Vagina (tissue), 2 donors: Measurements from ENCODE around the gene HECW1.

ENCODE experiments used
- POLR2A ChIP-seq, 2 donors: fragments of 450-650 bp; IDR thresholded peaks; one replicate each; pipeline ENCODE4 v1.6.1; 2017; ENCODE audit warnings: antibody characterized with exemption in 2 of 2, mild to moderate bottlenecking in 2 of 2, moderate library complexity in 2 of 2
- POLR2AphosphoS5 ChIP-seq, 2 donors: sonication (generic); formaldehyde crosslinking; IDR thresholded peaks; one replicate each; pipeline ENCODE4 v1.9.0; 2017; ENCODE audit warnings: antibody characterized with exemption in 2 of 2, mild to moderate bottlenecking in 2 of 2, low read depth in 1 of 2; ENCODE audit not compliant: insufficient read depth in 1 of 2
- TF ChIP-seq, protein P1 (sequence below), 3 experiments: fragments of 450-650 bp in 2 of 3; fragments of 200-600 bp in 1 of 3; sonication (generic) in 1 of 3; IDR thresholded peaks; one replicate each; pipeline ENCODE4 v1.5.1; 2017 to 2019; ENCODE audit warnings: antibody characterized with exemption in 3 of 3, mild to moderate bottlenecking in 2 of 3, moderate library complexity in 2 of 3

DNA sequence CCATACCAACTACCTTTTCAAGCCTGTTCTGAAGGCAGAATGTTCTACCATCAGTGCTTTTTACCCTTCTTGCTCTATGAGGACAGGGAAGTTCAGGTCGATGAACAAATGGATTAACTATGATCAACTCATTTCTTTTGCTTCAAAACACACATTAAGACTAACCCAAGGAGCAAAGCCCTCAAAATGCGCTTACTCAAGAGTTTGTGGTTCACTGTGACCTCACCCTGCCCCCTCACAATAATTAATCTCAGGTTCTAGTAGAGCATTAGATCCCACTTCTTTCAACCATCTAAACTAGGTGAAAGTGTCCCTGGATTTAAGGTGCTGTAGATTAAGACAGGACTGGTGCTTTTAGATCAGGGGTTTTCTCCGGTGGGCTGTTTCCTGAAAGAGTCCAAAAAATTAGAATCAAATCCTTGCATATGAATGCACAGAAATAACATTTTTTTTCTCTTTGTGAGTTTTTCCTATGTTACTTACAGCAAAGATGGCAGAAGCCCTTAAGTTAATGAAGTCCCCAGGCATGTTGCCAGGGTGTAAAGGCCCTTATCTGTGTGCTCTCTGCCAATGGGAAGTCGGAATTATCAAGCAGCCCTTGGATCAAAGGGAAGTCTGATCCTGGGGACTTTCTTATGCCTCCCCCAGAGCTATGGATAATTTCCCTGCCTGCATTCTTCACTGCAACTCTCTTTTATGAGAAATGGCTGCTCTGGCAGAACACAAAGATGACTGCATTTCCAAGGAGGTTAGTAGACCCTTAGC, 264.9 kb downstream of the HECW1 start:
- no peak for TF ChIP-seq POLR2AphosphoS5 (IDR thresholded peaks at IDR 0.05; ENCODE audit: insufficient read depth in 1 of 2, low read depth in 1 of 2)
- TF ChIP-seq, protein P1, sequence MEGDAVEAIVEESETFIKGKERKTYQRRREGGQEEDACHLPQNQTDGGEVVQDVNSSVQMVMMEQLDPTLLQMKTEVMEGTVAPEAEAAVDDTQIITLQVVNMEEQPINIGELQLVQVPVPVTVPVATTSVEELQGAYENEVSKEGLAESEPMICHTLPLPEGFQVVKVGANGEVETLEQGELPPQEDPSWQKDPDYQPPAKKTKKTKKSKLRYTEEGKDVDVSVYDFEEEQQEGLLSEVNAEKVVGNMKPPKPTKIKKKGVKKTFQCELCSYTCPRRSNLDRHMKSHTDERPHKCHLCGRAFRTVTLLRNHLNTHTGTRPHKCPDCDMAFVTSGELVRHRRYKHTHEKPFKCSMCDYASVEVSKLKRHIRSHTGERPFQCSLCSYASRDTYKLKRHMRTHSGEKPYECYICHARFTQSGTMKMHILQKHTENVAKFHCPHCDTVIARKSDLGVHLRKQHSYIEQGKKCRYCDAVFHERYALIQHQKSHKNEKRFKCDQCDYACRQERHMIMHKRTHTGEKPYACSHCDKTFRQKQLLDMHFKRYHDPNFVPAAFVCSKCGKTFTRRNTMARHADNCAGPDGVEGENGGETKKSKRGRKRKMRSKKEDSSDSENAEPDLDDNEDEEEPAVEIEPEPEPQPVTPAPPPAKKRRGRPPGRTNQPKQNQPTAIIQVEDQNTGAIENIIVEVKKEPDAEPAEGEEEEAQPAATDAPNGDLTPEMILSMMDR (IDR thresholded peaks at IDR 0.05) = no peak
- no peak for TF ChIP-seq POLR2A (IDR thresholded peaks at IDR 0.05)
